Ovary (tissue), 3 donors: ENCODE results near the gene TJAP1.

Experiments
- POLR2A ChIP-seq: fragments of 450-650 bp; IDR thresholded peaks from one replicate; pipeline ENCODE4 v1.6.1; 2017; ENCODE audit warnings: antibody characterized with exemption, mild to moderate bottlenecking, moderate library complexity
- TF ChIP-seq, protein P1 (sequence below), 3 donors: fragments of 450-650 bp in 2 of 3; fragments of 200-600 bp in 1 of 3; IDR thresholded peaks; one replicate each; pipeline versions ENCODE4 v1.5.1 to v1.8.0; 2016 to 2022; ENCODE audit warnings: antibody characterized with exemption in 3 of 3, mild to moderate bottlenecking in 1 of 3
- donor health status: DM: no; HTN: no; CAD: no.

GRCh38 chr6:43465948-43466347 is 11.4 kb upstream of the TJAP1 start:
- TF ChIP-seq, protein P1, sequence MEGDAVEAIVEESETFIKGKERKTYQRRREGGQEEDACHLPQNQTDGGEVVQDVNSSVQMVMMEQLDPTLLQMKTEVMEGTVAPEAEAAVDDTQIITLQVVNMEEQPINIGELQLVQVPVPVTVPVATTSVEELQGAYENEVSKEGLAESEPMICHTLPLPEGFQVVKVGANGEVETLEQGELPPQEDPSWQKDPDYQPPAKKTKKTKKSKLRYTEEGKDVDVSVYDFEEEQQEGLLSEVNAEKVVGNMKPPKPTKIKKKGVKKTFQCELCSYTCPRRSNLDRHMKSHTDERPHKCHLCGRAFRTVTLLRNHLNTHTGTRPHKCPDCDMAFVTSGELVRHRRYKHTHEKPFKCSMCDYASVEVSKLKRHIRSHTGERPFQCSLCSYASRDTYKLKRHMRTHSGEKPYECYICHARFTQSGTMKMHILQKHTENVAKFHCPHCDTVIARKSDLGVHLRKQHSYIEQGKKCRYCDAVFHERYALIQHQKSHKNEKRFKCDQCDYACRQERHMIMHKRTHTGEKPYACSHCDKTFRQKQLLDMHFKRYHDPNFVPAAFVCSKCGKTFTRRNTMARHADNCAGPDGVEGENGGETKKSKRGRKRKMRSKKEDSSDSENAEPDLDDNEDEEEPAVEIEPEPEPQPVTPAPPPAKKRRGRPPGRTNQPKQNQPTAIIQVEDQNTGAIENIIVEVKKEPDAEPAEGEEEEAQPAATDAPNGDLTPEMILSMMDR (IDR thresholded peaks at IDR 0.05) = no peak
- no peak for TF ChIP-seq POLR2A
